C4-2B (cell line): Measurements from ENCODE around the gene COMMD4.

ENCODE experiments used
- CTCF ChIP-seq: fragments of 450-650 bp; conservative IDR thresholded peaks from 2 replicates; pipeline ENCODE4 v1.5.1; 2017; ENCODE audit warnings: mild to moderate bottlenecking
- ZFX ChIP-seq: fragments of 450-650 bp; IDR thresholded peaks from 2 replicates; pipeline ENCODE4 v1.6.1; 2017

- TF ChIP-seq CTCF (no peak), ZFX (no peak)
These were observed 32.9 kb downstream of the COMMD4 start for GRCh38 chr15:75368689-75369239.
